Measurements from ENCODE around the gene LAMA2.

LAMA2 gene

GRCh38 chr6:129111346-129111745 is 228.4 kb downstream of the LAMA2 start:
- no peak for TF ChIP-seq CTCF (IDR thresholded peaks at IDR 0.05; ENCODE audit: low read depth, low read length)
- H3K4me3 ChIP-seq (ENCODE audit: low read length): no peak overlapping the region
- H2AFZ ChIP-seq (ENCODE audit: low read depth, low read length): no peak overlapping the region
- no peaks in the 10 kb centered on the region for H3K9me3 ChIP-seq (ENCODE audit: insufficient read depth, low read length)
- H3K27ac ChIP-seq (ENCODE audit: low read length): no peak overlapping the region
- no peaks in the 10 kb centered on the region for H3K79me2 ChIP-seq (ENCODE audit: low read length)
- no peaks in the 10 kb centered on the region for H4K20me1 ChIP-seq (ENCODE audit: insufficient read depth, low read length)
- H3K9ac ChIP-seq (ENCODE audit: low read length): no peak overlapping the region
- H3K4me2 ChIP-seq (ENCODE audit: low read length): no peak overlapping the region
- H3K36me3 ChIP-seq (replicated peaks; ENCODE audit: low read depth, low read length): no peaks in the 10 kb centered on the region
- H3K27me3 ChIP-seq (ENCODE audit: low read depth, low read length): no peaks in the 10 kb centered on the region
- no peaks in the 10 kb centered on the region for H3K4me1 ChIP-seq (ENCODE audit: low read length)

- H3K79me2 ChIP-seq (ENCODE audit: low read length): no peaks in the 10 kb centered on the region
- no peaks in the 10 kb centered on the region for H3K9me3 ChIP-seq (ENCODE audit: insufficient read depth, low read length)
- H3K27me3 ChIP-seq (ENCODE audit: low read depth, low read length): no peaks in the 10 kb centered on the region
- H3K36me3 ChIP-seq (replicated peaks; ENCODE audit: low read depth, low read length): no peaks in the 10 kb centered on the region
- TF ChIP-seq EZH2phosphoT487 (IDR thresholded peaks at IDR 0.05; ENCODE audit: low read depth) (no peak), CTCF (IDR thresholded peaks at IDR 0.05; ENCODE audit: low read depth, low read length) (no peak)
- no peak overlapping the region for H3K4me2 ChIP-seq (ENCODE audit: low read length)
- H2AFZ ChIP-seq (ENCODE audit: low read depth, low read length): no peak overlapping the region
- H3K4me3 ChIP-seq (ENCODE audit: low read length): no peak overlapping the region
- no peaks in the 10 kb centered on the region for H4K20me1 ChIP-seq (ENCODE audit: insufficient read depth, low read length)
- H3K27ac ChIP-seq (ENCODE audit: low read length): no peak overlapping the region
- no peak overlapping the region for H3K9ac ChIP-seq (ENCODE audit: low read length)
- no peaks in the 10 kb centered on the region for H3K4me1 ChIP-seq (ENCODE audit: low read length)
Observed at GRCh38 chr6:129111853-129112252, 228.9 kb downstream of the LAMA2 start.

- Histone ChIP-seq H3K4me2 (ENCODE audit: low read length) (no peak overlapping the region), H3K9ac (ENCODE audit: low read length) (no peak overlapping the region), H3K27ac (ENCODE audit: low read length) (no peak overlapping the region), H2AFZ (ENCODE audit: low read depth, low read length) (no peak overlapping the region), H4K20me1 (ENCODE audit: insufficient read depth, low read length) (no peaks in the 10 kb centered on the region), H3K36me3 (replicated peaks; ENCODE audit: low read depth, low read length) (no peaks in the 10 kb centered on the region), H3K4me1 (ENCODE audit: low read length) (no peaks in the 10 kb centered on the region), H3K27me3 (ENCODE audit: low read depth, low read length) (no peaks in the 10 kb centered on the region), H3K4me3 (ENCODE audit: low read length) (no peak overlapping the region), H3K9me3 (ENCODE audit: insufficient read depth, low read length) (no peaks in the 10 kb centered on the region), H3K79me2 (ENCODE audit: low read length) (no peaks in the 10 kb centered on the region)
- no peak for TF ChIP-seq CTCF (IDR thresholded peaks at IDR 0.05; ENCODE audit: low read depth, low read length)
- TF ChIP-seq EZH2phosphoT487 (IDR thresholded peaks at IDR 0.05; ENCODE audit: low read depth): no peak
Observed at GRCh38 chr6:129112591-129112990, 229.7 kb downstream of the LAMA2 start.

- H3K9me3 ChIP-seq (ENCODE audit: insufficient read depth, low read length): no peaks in the 10 kb centered on the region
- H3K27me3 ChIP-seq (ENCODE audit: low read depth, low read length): no peaks in the 10 kb centered on the region
- H3K79me2 ChIP-seq (ENCODE audit: low read length): no peaks in the 10 kb centered on the region
- H3K9ac ChIP-seq (ENCODE audit: low read length): no peak overlapping the region
- H4K20me1 ChIP-seq (ENCODE audit: insufficient read depth, low read length): no peaks in the 10 kb centered on the region
- TF ChIP-seq EZH2phosphoT487 (IDR thresholded peaks at IDR 0.05; ENCODE audit: low read depth) (no peak), CTCF (IDR thresholded peaks at IDR 0.05; ENCODE audit: low read depth, low read length) (no peak)
- H3K36me3 ChIP-seq (replicated peaks; ENCODE audit: low read depth, low read length): no peaks in the 10 kb centered on the region
- no peak overlapping the region for H3K4me2 ChIP-seq (ENCODE audit: low read length)
- no peaks in the 10 kb centered on the region for H3K4me1 ChIP-seq (ENCODE audit: low read length)
- no peak overlapping the region for H2AFZ ChIP-seq (ENCODE audit: low read depth, low read length)
- no peak overlapping the region for H3K4me3 ChIP-seq (ENCODE audit: low read length)
- no peak overlapping the region for H3K27ac ChIP-seq (ENCODE audit: low read length)
Observed at GRCh38 chr6:129113637-129114036, 230.7 kb downstream of the LAMA2 start.
